Neural crest cell (in vitro differentiated cells): ENCODE results near the gene SLC6A13. TPM values are rescaled to one million over a fixed set of nuclear protein-coding genes. Genes with fewer than 3 reads are reported as not detected.

Experiments used
- DNase-seq: peaks from one replicate; pipeline ENCODE4 v3.0.0; 2021; ENCODE audit warnings: low read depth, mixed read lengths, low spot score
- H3K27ac Mint-ChIP-seq: one replicate; pipeline ENCODE4 v1.8.0; 2021; ENCODE audit warnings: mild to moderate bottlenecking, mixed read lengths; ENCODE audit not compliant: unreplicated experiment
- H3K27me3 Mint-ChIP-seq: 2 replicates; pipeline ENCODE4 v1.8.0; 2021; ENCODE audit warnings: low read depth, mild to moderate bottlenecking, mixed read lengths
- H3K36me3 Mint-ChIP-seq: 2 replicates; pipeline ENCODE4 v1.8.0; 2021; ENCODE audit warnings: low read depth, mild to moderate bottlenecking, mixed read lengths
- H3K4me1 Mint-ChIP-seq: 2 replicates; pipeline ENCODE4 v1.8.0; 2021; ENCODE audit warnings: mixed read lengths
- H3K4me3 Mint-ChIP-seq: one replicate; pipeline ENCODE4 v1.8.0; 2021; ENCODE audit warnings: mild to moderate bottlenecking, mixed read lengths
- H3K9me3 Mint-ChIP-seq: 2 replicates; pipeline ENCODE4 v1.8.0; 2021; ENCODE audit warnings: mixed read lengths
- total RNA-seq: library from RNA; stranded (reverse); gene quantifications from 2 replicates; pipeline ENCODE4 v1.2.1, GENCODE V29; 2021
- TF ChIP-seq, protein P1 (sequence below): fragments of 200-600 bp; sonication (generic); conservative IDR thresholded peaks from 2 replicates; pipeline ENCODE4 v1.5.0; 2021; ENCODE audit warnings: antibody characterized with exemption, mild to moderate bottlenecking

The SLC6A13 gene
- total RNA-seq, 1 donor from 2014 or later: 0.30 TPM

DNA sequence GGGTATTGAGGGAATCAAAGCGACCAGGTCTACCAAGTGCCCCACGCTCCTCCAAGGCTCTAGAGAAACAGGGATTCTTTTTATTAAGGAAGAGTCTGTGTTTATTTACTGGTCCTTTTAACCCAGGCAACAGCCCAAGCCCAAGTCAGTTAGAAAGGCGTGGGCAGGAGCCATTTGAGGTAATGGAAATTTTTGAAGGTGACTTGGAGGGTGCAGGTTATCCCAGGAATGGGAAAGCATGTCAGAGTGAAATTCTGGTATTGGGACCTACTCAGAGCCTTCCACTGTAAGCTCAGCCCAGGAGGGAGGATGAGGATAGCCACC, 51.5 kb downstream of the SLC6A13 start:
- peaks cover 9% of the 10 kb centered on the region for H3K4me1 Mint-ChIP-seq
- peaks cover 42% of the 10 kb centered on the region for H3K27me3 Mint-ChIP-seq
- H3K9me3 Mint-ChIP-seq: no peaks in the 10 kb centered on the region
- peak overlapping the region; percentile 16 for H3K4me3 Mint-ChIP-seq
- no peak overlapping the region for H3K27ac Mint-ChIP-seq
- H3K36me3 Mint-ChIP-seq: no peaks in the 10 kb centered on the region
- TF ChIP-seq, protein P1, sequence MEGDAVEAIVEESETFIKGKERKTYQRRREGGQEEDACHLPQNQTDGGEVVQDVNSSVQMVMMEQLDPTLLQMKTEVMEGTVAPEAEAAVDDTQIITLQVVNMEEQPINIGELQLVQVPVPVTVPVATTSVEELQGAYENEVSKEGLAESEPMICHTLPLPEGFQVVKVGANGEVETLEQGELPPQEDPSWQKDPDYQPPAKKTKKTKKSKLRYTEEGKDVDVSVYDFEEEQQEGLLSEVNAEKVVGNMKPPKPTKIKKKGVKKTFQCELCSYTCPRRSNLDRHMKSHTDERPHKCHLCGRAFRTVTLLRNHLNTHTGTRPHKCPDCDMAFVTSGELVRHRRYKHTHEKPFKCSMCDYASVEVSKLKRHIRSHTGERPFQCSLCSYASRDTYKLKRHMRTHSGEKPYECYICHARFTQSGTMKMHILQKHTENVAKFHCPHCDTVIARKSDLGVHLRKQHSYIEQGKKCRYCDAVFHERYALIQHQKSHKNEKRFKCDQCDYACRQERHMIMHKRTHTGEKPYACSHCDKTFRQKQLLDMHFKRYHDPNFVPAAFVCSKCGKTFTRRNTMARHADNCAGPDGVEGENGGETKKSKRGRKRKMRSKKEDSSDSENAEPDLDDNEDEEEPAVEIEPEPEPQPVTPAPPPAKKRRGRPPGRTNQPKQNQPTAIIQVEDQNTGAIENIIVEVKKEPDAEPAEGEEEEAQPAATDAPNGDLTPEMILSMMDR: no peak
- DNase-seq: no peak

DNA sequence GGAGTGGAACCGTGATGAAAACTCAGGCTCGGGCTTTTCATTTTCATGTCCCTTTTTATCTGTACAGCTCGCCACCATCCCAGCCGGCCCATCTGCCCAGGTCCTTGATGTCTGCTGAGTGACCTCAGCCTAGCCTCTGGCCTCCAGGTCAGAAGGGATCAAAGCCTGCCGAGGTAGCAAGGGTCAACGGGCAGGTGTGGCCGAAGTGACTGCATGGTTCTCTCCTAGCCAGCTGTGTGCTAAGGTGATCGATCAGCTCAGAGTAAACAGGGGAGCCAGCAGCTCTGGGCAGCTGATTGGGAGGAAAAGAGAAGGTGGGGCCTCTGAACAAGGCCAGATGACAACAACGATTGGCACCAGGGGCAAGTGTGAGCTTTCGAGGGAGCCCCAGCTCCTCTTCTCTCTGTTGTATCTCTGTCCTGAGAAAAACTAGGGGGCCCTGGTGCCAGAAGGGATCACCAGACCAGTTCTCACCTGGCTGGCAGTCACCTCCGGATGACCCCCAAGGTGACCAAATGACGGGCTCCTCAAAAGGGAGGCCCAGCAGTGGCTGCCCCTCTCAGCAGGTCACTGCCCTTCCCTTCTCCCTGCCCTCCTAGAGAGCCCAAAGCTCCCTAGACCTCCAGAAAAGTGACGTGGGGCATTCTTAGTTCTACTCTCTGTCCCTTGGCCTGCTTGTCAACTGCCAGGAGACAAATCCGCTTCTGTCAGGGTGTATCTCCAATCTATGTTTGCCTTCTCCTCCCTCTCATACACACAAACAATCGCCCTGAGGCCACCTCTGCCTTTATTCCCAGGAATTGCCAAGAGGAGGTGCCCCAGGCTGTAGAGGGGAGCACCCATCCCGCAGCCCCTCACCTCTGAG, 52.1 kb downstream of the SLC6A13 start:
- Mint-ChIP-seq H3K4me3 (peak overlapping the region; percentile 16), H3K36me3 (no peaks in the 10 kb centered on the region), H3K27me3 (peaks cover 46% of the 10 kb centered on the region), H3K4me1 (peaks cover 9% of the 10 kb centered on the region), H3K27ac (no peak overlapping the region), H3K9me3 (no peaks in the 10 kb centered on the region)
- no peak for DNase-seq
- TF ChIP-seq, protein P1: no peak

DNA sequence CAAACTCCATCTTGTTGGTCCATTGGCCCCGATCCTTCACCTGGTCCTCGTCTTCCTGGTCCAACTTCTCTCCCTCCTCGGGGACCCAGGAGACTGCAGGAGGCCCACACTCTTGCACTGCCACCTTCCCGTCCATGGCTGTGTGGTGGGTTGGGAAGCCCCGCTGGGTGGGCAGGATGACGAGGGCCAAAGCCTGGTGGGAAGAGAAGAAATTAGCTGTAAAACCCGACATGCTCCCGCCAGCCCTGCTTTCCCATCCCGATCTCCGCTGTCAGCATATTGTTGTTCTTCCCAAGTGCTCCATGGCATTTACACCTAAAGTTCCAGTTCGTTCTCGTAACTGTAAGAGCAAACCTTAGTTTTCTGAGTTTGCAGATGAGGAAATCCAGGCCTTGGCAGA, 52.8 kb downstream of the SLC6A13 start:
- no peak for DNase-seq
- Mint-ChIP-seq H3K27me3 (peaks cover 48% of the 10 kb centered on the region), H3K27ac (no peak overlapping the region), H3K9me3 (no peaks in the 10 kb centered on the region), H3K36me3 (no peaks in the 10 kb centered on the region), H3K4me1 (peaks cover 9% of the 10 kb centered on the region), H3K4me3 (no peak overlapping the region)
- TF ChIP-seq, protein P1: no peak

DNA sequence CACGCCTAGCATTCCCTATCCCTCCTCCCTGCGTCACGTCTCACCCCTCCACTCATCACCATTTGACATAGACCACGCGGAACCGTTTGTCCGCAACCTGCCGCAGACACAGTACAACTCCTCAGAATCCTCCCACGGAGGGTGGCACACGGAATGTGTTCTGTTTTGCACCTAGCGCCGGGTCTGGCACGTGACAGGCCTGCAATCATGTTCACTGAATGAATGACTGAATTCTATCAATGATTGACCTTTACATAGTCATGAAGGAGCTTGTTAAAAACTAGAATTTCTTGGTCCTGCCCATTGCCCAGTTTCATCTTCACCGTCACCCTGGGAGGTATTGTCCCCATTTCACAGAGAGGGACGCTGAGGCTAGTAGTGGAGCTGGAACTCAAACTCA, 53.4 kb downstream of the SLC6A13 start:
- Mint-ChIP-seq H3K27me3 (peaks cover 51% of the 10 kb centered on the region), H3K4me3 (no peak overlapping the region), H3K36me3 (no peaks in the 10 kb centered on the region), H3K27ac (no peak overlapping the region), H3K4me1 (peaks cover 9% of the 10 kb centered on the region), H3K9me3 (no peaks in the 10 kb centered on the region)
- no peak for DNase-seq
- TF ChIP-seq, protein P1: no peak

DNA sequence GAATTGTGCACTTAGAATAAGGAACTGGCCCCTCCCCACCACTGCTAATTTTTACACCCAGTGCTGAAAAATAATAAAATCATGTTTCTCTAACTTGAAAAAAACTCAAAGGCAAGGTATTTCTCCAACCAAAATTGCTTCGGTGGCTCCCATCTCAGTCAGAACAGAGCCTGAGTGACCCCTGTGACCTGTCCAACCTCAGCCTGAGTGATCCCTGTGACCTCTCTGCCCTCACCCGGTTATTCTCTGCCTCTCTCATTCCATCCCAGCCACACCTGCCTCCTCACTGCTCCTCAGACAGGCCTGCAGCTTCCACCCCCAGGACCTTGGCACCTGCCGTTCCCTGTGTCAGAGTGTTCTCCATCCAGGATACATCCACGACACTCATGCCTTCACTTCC, 53.8 kb downstream of the SLC6A13 start:
- DNase-seq: no peak
- Mint-ChIP-seq H3K36me3 (no peaks in the 10 kb centered on the region), H3K27ac (no peak overlapping the region), H3K9me3 (no peaks in the 10 kb centered on the region), H3K4me1 (peaks cover 12% of the 10 kb centered on the region), H3K27me3 (peaks cover 53% of the 10 kb centered on the region), H3K4me3 (no peak overlapping the region)
- TF ChIP-seq, protein P1: no peak
